Measurements from ENCODE around the gene MLST8.

MLST8 gene

DNA sequence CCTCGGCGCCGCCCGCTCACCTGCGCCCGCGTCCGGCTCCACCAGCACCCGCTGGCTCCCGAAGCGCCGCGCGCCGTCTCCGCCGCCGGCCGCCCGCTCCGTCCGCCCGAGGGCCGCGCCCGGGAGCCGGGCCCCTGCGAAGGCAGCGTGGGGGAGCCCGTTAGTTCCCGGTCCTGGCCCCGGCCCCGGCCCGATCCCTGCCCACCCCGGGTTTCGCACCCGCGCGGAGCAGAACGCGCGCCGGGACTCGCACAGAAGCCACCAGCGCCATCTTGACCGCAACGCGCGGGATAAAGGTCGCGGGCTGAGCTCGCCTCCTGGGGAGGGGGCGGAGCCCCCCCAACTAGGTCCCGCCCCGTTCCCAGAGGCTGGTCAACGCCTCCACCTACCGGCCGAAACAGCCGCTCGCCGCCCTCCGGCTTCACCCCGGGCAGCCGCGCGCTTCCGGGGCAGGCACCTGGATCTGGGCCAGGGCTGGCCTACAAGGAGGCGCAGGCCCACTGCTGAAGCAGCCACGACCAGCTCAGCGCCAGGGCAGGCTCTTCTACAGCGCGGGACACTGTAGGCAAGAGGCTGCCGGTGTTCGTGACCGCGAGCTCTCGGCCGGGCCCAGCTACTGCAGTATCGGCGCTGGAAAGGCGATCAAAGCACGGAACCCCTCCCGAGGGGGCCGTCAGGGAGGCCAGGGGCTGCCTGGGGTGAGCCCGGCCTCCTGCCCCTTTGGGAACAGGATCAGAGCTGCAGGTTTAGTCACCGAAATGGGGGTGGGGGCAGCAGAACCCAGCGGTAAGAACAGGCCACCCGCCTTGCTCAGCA is 46.2 kb downstream of the MLST8 start, which contains the start of gene ECI1 (continued):
- TF ChIP-seq, protein P1, sequence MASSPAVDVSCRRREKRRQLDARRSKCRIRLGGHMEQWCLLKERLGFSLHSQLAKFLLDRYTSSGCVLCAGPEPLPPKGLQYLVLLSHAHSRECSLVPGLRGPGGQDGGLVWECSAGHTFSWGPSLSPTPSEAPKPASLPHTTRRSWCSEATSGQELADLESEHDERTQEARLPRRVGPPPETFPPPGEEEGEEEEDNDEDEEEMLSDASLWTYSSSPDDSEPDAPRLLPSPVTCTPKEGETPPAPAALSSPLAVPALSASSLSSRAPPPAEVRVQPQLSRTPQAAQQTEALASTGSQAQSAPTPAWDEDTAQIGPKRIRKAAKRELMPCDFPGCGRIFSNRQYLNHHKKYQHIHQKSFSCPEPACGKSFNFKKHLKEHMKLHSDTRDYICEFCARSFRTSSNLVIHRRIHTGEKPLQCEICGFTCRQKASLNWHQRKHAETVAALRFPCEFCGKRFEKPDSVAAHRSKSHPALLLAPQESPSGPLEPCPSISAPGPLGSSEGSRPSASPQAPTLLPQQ (tag by site-specific recombination; IDR thresholded peaks at IDR 0.05), result peak; percentile 86
- TF ChIP-seq ZNF366 (tag by site-specific recombination; conservative IDR thresholded peaks at IDR 0.05), result no peak
- TF ChIP-seq ZNF114 (tag by site-specific recombination; IDR thresholded peaks at IDR 0.05), result no peak
- TF ChIP-seq ZNF311 (tag by site-specific recombination; IDR thresholded peaks at IDR 0.05; ENCODE audit: borderline replicate concordance), result no peak
- 0 out of 2 replicates have a peak, but pooled peaks have one; percentile 13 for TF ChIP-seq ZNF792 (tag by site-specific recombination; IDR thresholded peaks at IDR 0.05)
- peak; percentile 89 for TF ChIP-seq KLF10 (tag by site-specific recombination; IDR thresholded peaks at IDR 0.05)
- no peak for TF ChIP-seq GLI2 (tag by site-specific recombination; IDR thresholded peaks at IDR 0.05; ENCODE audit: borderline replicate concordance, low read depth)
- TF ChIP-seq ZNF768 (tag by site-specific recombination; IDR thresholded peaks at IDR 0.05), result peak; percentile 44; the same call in 1 of the 2 replicates
- TF ChIP-seq ZNF600 (tag by site-specific recombination; IDR thresholded peaks at IDR 0.05), result peak; percentile 99
- peak; percentile 64; the same call in 1 of the 2 replicates for TF ChIP-seq ZNF76 (tag by site-specific recombination; IDR thresholded peaks at IDR 0.05; ENCODE audit: borderline replicate concordance, low read depth)
- TF ChIP-seq KLF8 (tag by site-specific recombination; IDR thresholded peaks at IDR 0.05), result peak; percentile 96
- no peak for TF ChIP-seq ZNF169 (tag by site-specific recombination; IDR thresholded peaks at IDR 0.05)
- no peak for TF ChIP-seq SALL2 (tag by site-specific recombination; IDR thresholded peaks at IDR 0.05; ENCODE audit: borderline replicate concordance)
- TF ChIP-seq ZBTB17 (tag by site-specific recombination; IDR thresholded peaks at IDR 0.05), result peak; percentile 91
- TF ChIP-seq ZNF660 (tag by site-specific recombination; IDR thresholded peaks at IDR 0.05), result peak; percentile 89
- TF ChIP-seq ZNF121 (tag by site-specific recombination; IDR thresholded peaks at IDR 0.05), result peak; percentile 91
- no peak for TF ChIP-seq HOXC10 (CRISPR knock-in tag; IDR thresholded peaks at IDR 0.05)
- TF ChIP-seq, protein P2, sequence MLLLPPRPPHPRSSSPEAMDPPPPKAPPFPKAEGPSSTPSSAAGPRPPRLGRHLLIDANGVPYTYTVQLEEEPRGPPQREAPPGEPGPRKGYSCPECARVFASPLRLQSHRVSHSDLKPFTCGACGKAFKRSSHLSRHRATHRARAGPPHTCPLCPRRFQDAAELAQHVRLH (tag by site-specific recombination; IDR thresholded peaks at IDR 0.05), result peak; percentile 44
- TF ChIP-seq, protein P3, sequence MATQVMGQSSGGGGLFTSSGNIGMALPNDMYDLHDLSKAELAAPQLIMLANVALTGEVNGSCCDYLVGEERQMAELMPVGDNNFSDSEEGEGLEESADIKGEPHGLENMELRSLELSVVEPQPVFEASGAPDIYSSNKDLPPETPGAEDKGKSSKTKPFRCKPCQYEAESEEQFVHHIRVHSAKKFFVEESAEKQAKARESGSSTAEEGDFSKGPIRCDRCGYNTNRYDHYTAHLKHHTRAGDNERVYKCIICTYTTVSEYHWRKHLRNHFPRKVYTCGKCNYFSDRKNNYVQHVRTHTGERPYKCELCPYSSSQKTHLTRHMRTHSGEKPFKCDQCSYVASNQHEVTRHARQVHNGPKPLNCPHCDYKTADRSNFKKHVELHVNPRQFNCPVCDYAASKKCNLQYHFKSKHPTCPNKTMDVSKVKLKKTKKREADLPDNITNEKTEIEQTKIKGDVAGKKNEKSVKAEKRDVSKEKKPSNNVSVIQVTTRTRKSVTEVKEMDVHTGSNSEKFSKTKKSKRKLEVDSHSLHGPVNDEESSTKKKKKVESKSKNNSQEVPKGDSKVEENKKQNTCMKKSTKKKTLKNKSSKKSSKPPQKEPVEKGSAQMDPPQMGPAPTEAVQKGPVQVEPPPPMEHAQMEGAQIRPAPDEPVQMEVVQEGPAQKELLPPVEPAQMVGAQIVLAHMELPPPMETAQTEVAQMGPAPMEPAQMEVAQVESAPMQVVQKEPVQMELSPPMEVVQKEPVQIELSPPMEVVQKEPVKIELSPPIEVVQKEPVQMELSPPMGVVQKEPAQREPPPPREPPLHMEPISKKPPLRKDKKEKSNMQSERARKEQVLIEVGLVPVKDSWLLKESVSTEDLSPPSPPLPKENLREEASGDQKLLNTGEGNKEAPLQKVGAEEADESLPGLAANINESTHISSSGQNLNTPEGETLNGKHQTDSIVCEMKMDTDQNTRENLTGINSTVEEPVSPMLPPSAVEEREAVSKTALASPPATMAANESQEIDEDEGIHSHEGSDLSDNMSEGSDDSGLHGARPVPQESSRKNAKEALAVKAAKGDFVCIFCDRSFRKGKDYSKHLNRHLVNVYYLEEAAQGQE (tag by site-specific recombination; IDR thresholded peaks at IDR 0.05), result peak; percentile 38; the same call in 1 of the 2 replicates
- TF ChIP-seq ZNF138 (tag by site-specific recombination; IDR thresholded peaks at IDR 0.05; ENCODE audit: borderline replicate concordance), result no peak
- TF ChIP-seq, protein P4, sequence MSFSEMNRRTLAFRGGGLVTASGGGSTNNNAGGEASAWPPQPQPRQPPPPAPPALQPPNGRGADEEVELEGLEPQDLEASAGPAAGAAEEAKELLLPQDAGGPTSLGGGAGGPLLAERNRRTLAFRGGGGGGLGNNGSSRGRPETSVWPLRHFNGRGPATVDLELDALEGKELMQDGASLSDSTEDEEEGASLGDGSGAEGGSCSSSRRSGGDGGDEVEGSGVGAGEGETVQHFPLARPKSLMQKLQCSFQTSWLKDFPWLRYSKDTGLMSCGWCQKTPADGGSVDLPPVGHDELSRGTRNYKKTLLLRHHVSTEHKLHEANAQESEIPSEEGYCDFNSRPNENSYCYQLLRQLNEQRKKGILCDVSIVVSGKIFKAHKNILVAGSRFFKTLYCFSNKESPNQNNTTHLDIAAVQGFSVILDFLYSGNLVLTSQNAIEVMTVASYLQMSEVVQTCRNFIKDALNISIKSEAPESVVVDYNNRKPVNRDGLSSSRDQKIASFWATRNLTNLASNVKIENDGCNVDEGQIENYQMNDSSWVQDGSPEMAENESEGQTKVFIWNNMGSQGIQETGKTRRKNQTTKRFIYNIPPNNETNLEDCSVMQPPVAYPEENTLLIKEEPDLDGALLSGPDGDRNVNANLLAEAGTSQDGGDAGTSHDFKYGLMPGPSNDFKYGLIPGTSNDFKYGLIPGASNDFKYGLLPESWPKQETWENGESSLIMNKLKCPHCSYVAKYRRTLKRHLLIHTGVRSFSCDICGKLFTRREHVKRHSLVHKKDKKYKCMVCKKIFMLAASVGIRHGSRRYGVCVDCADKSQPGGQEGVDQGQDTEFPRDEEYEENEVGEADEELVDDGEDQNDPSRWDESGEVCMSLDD (tag by site-specific recombination; IDR thresholded peaks at IDR 0.05), result no peak
- no peak for TF ChIP-seq ZNF621 (tag by site-specific recombination; IDR thresholded peaks at IDR 0.05)
- TF ChIP-seq, protein P5, sequence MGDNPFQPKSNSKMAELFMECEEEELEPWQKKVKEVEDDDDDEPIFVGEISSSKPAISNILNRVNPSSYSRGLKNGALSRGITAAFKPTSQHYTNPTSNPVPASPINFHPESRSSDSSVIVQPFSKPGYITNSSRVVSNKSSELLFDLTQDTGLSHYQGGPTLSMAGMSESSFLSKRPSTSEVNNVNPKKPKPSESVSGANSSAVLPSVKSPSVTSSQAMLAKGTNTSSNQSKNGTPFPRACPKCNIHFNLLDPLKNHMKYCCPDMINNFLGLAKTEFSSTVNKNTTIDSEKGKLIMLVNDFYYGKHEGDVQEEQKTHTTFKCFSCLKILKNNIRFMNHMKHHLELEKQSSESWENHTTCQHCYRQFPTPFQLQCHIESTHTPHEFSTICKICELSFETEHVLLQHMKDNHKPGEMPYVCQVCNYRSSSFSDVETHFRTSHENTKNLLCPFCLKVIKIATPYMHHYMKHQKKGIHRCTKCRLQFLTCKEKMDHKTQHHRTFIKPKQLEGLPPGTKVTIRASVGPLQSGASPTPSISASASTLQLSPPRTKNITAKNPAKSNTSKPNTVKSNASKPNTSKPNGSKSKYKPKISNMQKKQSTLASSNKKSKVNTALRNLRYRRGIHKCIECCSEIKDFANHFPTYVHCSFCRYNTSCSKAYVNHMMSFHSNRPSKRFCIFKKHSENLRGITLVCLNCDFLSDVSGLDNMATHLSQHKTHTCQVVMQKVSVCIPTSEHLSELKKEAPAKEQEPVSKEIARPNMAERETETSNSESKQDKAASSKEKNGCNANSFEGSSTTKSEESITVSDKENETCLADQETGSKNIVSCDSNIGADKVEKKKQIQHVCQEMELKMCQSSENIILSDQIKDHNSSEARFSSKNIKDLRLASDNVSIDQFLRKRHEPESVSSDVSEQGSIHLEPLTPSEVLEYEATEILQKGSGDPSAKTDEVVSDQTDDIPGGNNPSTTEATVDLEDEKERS (tag by site-specific recombination; IDR thresholded peaks at IDR 0.05), result no peak
- 0 out of 2 replicates have a peak, but pooled peaks have one; percentile 6 for TF ChIP-seq ZNF37A (tag by site-specific recombination; IDR thresholded peaks at IDR 0.05)
- TF ChIP-seq YY1 (tag by site-specific recombination; IDR thresholded peaks at IDR 0.05), result peak; percentile 86
- TF ChIP-seq ZNF585B (tag by site-specific recombination; IDR thresholded peaks at IDR 0.05), result no peak
- peak; percentile 98 for TF ChIP-seq SP2 (tag by site-specific recombination; IDR thresholded peaks at IDR 0.05)
- TF ChIP-seq, protein P6, sequence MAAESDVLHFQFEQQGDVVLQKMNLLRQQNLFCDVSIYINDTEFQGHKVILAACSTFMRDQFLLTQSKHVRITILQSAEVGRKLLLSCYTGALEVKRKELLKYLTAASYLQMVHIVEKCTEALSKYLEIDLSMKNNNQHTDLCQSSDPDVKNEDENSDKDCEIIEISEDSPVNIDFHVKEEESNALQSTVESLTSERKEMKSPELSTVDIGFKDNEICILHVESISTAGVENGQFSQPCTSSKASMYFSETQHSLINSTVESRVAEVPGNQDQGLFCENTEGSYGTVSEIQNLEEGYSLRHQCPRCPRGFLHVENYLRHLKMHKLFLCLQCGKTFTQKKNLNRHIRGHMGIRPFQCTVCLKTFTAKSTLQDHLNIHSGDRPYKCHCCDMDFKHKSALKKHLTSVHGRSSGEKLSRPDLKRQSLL (tag by site-specific recombination; IDR thresholded peaks at IDR 0.05), result no peak

All from HEK293 (cell line).